NCI-H2196 (cell line): ENCODE data around the gene ASIC1.
"Not testable (repeated sequence)": the region's sequence is repeated elsewhere in the genome, so short reads cannot be mapped to it uniquely, and the experiment has no call there.

ENCODE experiments used
- DNase-seq: peaks from one replicate; lab custom pipeline; 2025; ENCODE audit not compliant: unreplicated experiment; lab: John Stamatoyannopoulos, UW

ASIC1 gene

GRCh38 chr12:50083301-50083700 lies 25.9 kb downstream of the ASIC1 start:
- no peak for DNase-seq

- not testable (repeated sequence) for DNase-seq
Measured at GRCh38 chr12:50084409-50084774, 27.0 kb downstream of the ASIC1 start.

GRCh38 chr12:50084775-50085614 lies 27.6 kb downstream of the ASIC1 start, which contains the start of gene SMARCD1:
SMARCD1 (plus strand) TSS chr12:50085342; CDS start chr12:50085370, 28 bp downstream.
- DNase-seq, result peak; percentile 95

- no peak for DNase-seq
Measured at GRCh38 chr12:50085615-50086072, 28.2 kb downstream of the ASIC1 start.

GRCh38 chr12:50086148-50086547 lies 28.8 kb downstream of the ASIC1 start:
- peak; percentile 31 for DNase-seq

- no peak for DNase-seq
Measured at GRCh38 chr12:50087151-50087550, 29.8 kb downstream of the ASIC1 start.

GRCh38 chr12:50087995-50088394 lies 30.6 kb downstream of the ASIC1 start:
- DNase-seq, result no peak

GRCh38 chr12:50088577-50089335 lies 31.4 kb downstream of the ASIC1 start:
- DNase-seq, result peak; percentile 87

- no peak for DNase-seq
Measured at GRCh38 chr12:50089730-50090129, 32.3 kb downstream of the ASIC1 start.

- no peak for DNase-seq
Measured at GRCh38 chr12:50090391-50090790, 33.0 kb downstream of the ASIC1 start.

- DNase-seq, result no peak
Measured at GRCh38 chr12:50097952-50098351, 40.6 kb downstream of the ASIC1 start.

GRCh38 chr12:50099302-50100008 lies 42.1 kb downstream of the ASIC1 start:
- DNase-seq, result no peak

- no peak for DNase-seq
Measured at GRCh38 chr12:50100561-50100960, 43.2 kb downstream of the ASIC1 start.

- peak; percentile 27 for DNase-seq
Measured at GRCh38 chr12:50101663-50102062, 44.3 kb downstream of the ASIC1 start.

- DNase-seq, result no peak
Measured at GRCh38 chr12:50102131-50102531, 44.7 kb downstream of the ASIC1 start.

GRCh38 chr12:50102646-50103309 lies 45.4 kb downstream of the ASIC1 start:
- no peak for DNase-seq

- no peak for DNase-seq
Measured at GRCh38 chr12:50103351-50103750, 46.0 kb downstream of the ASIC1 start.

GRCh38 chr12:50103767-50104321 lies 46.4 kb downstream of the ASIC1 start, which contains the start of gene GPD1:
GPD1 (plus strand) TSS chr12:50104008; CDS start chr12:50104051, 43 bp downstream.
- DNase-seq, result peak; percentile 91

- no peak for DNase-seq
Measured at GRCh38 chr12:50104417-50105366, 47.3 kb downstream of the ASIC1 start.
